HG03439 (cell line): Measurements from ENCODE around the gene RTN4IP1.
"Not testable (repeated sequence)": the region's sequence is repeated elsewhere in the genome, so short reads cannot be mapped to it uniquely, and the experiment has no call there.

Experiments
- ATAC-seq: cut with Tn5 transposase; IDR thresholded peaks from one replicate; pipeline ENCODE4 v1.9.1; 2021; ENCODE audit warnings: mild to moderate bottlenecking, moderate library complexity; ENCODE audit not compliant: unreplicated experiment

The RTN4IP1 gene

DNA sequence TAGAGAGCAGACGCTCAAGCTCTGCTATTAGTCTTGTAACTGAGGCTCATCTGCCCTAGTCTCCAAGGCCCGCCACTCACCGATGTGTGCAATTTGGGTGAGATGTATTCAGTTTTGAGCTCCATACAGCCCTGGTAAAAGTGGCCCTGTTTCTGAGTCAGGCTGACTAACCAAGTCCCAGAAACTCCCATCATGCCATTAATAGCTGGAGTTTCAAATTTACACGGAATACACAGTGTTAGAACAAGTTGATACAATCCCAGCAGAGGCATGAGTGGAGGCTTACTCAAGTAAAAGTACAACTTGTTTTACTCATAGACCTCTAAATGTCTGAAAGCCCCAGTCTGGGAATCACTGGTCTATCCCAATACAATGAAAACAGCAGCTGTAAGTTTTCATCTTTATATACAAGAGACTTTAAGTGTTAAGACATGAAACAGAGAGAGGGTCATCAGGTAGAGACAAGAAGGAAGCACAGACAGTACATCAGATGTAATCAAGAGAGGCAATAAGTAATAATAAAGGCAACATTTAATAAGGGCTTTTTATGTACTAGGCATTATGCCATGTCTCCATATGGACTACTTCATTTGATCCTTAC, 42.4 kb downstream of the RTN4IP1 start:
- ATAC-seq, result no peak

DNA sequence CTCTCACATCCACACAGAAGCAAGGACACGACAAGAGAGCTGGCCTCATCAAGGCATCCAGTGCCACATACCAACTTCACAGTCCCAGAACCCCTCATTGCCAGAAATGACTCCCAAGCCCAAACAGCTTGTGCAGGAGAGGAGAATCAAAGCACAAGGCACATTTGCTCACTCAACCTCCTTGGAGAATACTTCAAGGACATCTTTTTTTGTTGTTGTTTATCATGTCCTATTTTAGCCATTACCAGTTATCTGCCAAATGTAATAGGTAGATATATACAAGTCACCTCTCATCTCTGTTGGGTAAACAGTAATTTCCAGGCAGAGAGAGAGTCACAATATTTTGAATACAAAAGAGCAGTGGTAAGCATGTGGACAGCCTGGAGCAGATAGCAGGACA, 47.8 kb downstream of the RTN4IP1 start:
- no peak for ATAC-seq

DNA sequence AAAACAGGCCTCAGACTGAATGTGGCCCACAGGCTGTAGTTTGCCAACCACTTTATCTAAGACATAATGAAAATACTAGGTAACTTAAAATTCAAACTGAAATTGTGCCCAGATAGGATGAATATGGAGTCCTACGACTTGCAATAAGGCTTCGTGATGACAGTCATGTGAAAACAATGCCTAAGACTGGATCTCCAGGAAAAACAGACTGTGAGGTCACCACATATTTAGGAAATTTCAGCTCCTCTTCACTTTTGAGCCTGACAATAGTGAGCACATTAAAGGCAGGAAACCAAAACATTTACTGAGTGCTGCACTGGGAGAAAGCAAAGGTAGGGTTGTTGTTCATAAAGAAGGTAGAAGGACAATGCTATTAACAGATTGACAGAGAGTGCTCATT, 50.0 kb downstream of the RTN4IP1 start:
- ATAC-seq, result no peak

DNA sequence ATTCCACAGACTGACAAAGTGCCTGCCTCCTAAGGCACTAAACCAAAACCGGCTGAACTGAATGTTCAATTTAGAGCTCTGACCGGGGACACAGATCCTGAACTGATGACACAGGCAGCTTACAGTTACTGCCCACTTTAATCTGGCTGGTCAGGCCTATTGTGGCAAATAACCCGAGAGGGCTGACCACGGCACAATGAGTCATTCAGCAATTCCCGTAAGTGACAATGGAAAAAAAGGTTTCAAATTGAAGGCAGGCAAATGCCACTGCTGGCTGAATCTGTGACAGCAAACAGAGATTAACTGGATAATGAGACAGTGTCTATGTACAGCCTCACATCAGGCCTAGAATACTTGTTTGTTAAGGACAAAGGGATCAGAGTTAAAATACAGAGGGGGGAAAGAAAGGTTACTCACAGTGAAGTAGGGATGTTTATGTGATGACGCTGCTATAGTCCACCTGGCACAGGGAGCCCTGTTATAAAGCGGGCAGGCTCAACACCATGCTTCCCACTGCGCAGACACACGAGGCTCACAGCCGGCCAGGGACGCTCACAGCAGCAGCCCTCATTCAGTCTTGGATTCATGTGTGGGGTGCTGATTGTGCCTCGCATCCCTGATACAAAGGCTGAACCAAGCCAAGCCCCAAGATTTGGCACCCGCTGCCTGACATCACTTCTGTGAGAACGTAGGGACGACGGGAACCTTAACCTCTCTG, 54.4 kb downstream of the RTN4IP1 start:
- no peak for ATAC-seq

DNA sequence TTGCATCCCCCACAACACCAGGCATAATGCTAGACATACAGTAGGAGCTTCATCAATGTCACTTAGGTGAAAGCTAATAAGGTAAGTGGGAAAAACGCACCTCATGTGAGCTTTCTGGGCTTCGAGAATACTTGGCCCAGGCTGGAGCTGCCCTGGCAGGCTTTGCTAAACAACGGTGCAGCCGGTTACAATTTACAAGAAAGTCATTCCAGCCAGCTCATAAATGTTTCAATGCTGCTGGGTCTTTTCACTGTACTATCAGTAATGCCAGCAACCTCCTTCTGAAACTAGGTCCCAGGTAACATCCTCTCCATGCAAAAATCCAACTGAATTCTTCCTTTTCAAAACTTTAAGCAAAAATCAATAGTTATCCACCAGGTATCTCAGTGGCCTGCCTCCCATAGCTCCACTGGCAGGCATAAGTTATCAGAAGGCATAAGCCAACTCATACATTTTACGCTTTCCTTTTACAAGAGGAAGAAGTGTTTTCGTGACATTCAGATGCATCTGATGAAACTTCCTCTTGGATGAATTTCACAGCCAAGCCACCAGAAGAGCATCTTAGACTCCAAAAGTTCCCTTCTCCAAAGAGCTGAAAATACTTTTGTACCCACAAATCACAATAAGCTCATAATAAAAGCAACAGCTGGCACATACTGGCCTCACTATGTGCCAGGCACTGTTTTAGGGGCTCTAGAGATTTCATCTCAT, 56.3 kb downstream of the RTN4IP1 start:
- ATAC-seq, result no peak

DNA sequence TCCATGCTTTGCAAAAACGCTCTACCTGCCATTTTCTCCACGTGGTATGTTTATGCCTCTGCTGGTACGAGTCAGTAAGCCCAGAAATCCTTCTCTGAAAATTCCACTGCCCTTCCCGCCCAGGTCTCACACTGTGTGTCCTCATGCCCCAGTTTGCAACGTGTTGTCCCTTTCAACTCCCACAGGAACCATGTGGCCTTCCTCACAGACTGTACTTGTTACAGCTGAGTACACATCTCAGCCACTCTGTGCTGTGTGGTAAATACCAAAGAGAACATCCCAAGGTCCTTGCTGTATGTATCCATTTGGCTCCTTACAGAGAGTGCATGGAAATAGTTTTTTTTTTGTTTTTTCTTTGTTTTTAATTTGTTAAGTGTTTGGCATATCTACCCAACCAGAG, 56.9 kb downstream of the RTN4IP1 start:
- ATAC-seq, result no peak

DNA sequence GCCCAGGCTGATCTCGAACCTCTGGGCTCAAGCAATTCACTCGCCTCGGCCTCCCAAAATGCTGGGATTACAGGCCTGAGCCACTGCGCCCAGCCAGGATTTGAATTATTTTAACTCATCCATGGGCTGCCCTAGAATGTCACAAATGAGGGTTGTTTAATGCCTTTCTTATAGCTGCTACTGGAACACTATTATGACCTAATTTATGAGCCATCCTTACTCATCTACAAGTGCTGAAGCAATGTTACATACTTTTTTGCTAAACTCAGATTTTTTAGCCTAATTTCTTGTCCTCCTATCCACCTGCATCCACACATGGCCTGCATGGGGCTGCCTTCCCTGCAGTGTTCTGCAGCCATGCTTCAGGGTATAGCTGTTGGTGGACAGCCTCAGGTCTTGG, 59.9 kb downstream of the RTN4IP1 start:
- no peak for ATAC-seq

DNA sequence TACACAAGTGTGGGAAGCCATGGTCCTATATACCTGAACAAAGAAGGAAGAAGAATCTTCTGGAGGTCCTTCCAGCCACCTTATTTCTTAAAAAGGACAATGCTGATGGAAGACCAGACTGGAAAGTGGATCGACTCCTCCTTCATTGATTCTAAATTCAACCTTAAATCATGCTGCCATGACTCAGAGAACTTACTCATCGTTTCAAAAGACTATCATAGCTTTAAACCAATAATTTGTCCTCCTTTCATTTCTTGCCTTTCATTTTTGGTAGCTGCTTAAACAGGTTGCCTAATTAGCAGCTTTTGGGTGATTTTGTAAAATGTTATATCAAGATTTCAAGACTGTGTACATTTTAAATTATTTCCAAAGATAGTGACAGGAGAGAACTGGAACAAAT, 60.8 kb downstream of the RTN4IP1 start:
- ATAC-seq, result no peak

DNA sequence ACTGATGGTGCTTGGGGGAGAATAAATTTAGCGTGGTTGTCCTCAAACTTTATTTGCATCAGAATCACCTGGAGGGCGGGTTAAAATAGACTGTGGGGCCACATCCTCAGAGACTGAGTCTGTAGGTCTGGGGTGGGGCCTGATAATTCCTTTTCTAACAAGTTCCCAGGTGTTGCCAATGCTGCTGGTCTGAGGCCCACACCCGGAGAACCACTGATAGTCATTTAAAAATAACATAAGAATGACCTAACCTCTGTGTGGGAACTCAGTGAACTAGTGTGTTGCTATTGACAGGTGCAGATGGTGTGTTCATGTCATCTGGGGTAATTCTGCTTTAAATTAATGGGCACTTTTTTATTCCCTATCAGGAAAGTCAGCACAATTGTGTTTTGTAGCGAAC, 64.8 kb downstream of the RTN4IP1 start:
- no peak for ATAC-seq

DNA sequence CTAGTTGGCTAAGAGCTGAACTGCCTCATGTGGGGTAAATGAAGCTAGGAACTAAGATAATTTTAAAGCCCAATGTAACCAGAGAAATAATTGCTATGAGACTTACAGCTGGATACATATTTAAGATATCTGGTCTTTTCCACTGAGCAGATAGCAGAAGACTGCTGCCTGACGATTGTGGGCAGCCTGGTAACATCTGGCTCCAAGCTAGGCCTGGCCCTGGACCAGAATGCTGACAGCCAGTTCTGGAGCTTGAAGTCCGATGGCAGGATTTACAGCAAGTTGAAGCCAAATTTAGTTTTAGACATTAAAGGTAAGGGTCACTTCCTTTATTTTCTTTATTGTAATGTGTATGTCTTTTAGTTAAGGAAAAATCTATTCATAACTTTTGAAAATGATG, 65.7 kb downstream of the RTN4IP1 start:
- no peak for ATAC-seq

DNA sequence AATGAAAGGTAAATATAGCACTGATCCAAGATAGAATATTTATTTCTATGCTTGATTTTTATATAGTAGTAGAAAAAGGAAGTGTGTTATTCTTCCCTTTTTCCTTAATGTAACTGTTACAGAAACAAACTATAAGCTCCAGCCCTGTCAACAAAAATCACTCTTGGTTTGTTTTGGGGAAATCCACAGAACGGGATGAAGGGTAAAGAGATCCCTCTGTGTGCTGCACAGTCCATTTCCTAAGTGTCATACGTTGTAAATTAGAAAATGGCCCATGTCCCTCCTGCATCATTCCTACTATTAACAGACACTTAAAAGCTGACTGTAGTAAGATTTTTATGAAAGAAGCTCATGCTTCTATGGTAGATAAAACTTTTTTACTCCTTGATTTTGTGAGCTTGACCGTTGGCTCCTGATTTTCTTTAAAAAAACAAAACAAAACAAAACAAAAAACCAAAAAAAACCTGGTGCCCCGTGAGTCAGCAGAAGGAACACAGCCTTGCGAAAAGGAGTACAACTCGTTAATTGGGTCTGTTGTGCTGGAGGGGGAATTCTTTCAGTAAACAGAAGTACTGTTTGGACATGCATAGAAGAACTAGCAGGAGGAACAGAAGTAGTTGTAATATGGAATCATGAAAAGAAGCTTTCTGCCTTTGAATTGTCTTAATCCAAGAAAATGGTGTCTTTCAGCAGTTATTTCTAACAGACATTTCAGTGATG, 67.5 kb downstream of the RTN4IP1 start:
- ATAC-seq, result no peak

DNA sequence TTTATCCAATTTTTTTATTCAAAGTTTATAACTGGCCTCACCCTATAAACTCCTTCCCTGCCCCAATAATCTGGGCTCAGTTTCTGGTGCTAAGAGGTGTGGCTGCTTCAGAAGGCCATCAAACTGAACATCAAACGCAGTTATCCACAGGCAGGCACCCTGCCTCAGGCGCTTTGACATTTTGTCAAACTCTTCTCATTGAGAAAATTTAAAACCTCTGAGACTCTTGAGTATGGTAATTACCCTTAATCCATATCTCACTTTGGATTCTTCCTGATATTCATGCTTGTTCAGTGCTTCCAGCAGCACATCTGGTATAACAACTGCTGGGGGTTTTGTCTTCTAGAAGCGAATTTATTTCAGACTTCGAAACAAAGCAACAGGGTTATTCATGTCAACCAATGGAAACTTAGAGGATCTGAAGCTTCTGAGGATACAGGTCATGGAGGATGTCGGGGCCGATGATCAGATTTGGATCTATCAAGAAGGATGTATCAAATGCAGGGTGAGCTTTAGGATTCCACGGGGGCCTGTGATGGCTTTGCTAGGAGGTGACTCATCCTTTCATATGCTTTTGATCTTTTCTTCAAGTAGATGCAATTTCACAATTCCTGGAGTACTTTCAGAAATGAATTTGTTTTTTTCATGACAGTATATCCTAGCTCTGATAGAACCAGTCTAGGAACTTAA, 68.2 kb downstream of the RTN4IP1 start:
- no peak for ATAC-seq

DNA sequence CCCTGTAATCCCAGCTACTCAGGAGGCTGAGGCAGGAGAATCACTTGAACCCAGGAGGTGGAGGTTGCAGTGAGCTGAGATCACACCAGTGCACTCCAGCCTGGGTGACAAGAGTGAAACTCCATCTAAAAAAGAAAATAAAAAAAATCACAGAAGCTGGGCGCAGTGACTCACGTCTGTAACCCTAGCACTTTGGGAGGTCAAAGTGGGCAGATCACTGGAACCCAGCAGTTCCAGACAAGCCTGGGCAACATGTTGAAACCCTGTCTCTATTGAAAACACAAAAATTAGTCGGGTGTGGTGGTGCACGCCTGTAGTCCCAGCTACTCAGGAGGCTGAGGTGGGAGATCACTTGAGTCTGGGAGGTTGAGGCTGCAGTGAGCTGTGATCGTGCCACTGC, 69.6 kb downstream of the RTN4IP1 start:
- ATAC-seq, result not testable (repeated sequence)

DNA sequence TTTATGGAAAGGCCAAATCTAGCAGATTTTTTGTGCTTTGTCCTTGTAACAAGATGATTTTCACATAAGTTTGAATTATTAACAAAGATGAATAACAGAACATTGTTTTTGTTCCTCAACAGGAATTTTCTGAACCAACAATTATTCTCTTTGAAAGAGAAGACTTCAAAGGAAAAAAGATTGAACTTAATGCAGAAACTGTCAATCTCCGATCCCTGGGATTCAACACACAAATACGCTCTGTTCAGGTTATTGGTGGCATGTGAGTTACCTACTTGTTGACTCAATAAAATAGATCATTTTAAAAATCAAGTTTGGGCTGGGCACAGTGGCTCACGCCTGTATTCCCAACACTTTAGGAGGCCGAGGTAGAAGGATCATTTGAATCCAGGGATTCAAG, 70.9 kb downstream of the RTN4IP1 start:
- no peak for ATAC-seq

DNA sequence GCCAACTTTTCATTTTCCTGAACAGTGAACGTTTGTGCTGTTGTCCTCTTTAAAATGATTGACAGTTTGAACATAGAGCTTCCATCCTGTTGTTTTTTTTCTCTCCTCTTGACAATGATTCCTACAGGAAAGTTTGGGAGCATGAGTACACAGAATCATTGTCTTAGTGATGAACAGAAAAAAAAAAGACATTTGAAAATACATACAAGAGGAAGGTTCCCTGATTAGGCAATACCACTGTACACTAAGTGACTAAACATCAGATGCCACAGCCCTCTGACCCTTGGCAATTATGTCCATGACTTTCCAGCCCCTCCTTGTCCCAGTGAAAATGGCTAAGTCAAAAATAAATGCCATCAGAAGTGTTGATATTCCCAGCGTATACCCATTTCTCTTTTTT, 71.5 kb downstream of the RTN4IP1 start:
- ATAC-seq, result no peak

DNA sequence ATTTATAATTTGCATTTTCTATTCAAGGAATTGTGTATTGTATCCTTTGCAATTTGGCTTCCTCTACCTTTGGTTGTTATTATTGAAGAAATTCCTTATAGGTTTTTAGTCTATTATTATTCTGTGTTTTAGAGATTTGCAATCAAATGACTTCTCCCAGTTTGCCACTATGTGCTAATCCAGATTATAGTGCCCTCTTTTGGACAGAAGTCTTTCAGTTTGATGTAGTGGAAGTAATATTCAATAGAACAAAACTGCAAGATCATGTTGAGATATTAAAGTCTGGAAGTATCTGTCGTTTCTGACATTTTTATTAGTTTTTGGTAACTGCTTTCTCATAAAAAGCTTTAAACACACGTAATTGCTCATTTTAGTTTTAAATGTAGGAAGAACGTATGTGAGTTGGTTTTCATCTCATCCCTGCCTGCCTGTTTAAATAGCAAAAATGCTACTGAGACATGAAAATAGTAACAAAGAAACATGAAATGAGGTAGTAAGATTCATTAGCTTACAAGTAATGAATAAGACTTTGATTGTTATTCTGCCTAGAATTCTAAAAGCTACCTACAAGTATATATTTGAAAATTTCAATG, 72.8 kb downstream of the RTN4IP1 start:
- no peak for ATAC-seq

DNA sequence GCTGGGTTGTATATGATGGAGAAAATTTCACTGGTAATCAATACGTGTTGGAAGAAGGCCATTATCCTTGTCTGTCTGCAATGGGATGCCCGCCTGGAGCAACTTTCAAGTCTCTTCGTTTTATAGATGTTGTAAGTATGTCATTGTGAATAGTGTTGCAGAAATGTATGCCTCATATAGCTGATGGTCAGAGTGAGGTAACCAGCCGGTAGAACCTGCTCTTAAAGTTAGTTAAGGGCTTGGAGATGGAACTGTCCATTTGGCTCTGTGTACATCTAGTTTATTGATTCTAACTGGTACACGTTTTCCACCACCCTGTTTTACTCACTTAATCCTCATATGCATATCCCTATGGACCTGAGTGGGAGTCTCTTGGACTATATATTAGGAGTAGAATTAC, 73.5 kb downstream of the RTN4IP1 start:
- no peak for ATAC-seq

DNA sequence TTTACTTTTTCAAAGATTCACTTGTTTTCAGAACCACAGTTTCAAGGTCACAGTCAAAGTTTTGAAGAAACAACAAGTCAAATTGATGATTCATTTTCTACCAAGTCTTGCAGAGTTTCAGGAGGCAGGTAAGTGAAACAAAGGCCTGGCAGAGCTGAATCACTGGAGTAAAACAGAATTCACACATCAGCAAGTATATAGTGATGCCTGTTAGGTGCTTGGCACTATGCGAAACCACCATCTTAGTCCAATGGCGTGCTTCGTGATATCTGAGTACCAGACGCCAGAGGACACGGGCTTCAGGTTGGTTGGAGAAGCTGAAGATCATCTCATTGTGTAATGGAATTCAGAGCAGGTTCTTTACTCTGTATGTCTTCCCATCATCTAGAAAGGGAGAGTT, 75.9 kb downstream of the RTN4IP1 start:
- no peak for ATAC-seq

DNA sequence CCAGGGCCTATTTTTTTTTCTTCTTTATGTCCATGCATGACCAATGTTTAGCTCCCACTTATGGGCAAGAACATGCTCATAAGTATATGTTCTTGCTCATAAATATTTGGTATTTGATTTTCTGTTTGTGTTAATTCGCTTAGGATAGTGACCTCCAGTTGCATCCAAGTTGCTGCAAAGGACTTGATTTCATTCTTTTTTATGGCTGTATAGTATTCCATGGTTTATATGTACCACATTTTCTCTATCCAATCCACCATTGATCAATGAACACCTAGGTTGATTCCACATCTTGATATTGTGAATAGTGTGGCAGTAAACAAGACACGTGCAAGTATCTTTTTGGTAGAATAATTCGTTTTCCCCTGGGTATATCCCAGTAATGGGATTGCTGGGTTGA, 78.1 kb downstream of the RTN4IP1 start:
- no peak for ATAC-seq

DNA sequence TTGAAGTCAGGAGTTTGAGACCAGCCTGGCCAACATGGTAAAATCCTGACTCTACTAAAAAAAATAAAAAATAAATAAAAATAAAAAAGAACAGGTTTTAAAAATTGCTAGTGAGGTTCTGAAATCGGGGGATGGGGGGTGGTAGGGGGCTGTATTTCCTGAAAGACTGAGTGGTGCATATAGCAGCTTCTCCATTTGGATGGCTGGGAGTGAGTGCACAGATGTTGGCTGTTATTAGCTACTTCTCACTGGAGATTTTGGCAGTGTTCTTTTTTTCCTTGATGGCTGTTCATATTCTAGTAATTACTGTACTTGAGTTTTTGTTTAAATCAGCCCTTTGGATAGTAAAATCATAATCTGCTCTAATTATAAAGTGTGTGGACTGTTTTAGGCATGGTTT, 79.8 kb downstream of the RTN4IP1 start:
- no peak for ATAC-seq
